Loucy (cell line): ENCODE measurements around the gene CHN1.

Source experiments
- H2AFZ ChIP-seq: fragments of 200-600 bp; sonication (generic); 2 replicates; pipeline ENCODE4 v1.6.0; 2016; ENCODE audit warnings: antibody characterized with exemption, mild to moderate bottlenecking, low read length, moderate library complexity
- H3F3A ChIP-seq: fragments of 200-600 bp; 2 replicates; pipeline ENCODE4 v1.6.0; 2016; ENCODE audit warnings: antibody characterized with exemption, low read depth, mild to moderate bottlenecking
- H3K27me3 ChIP-seq: fragments of 200-600 bp; sonication (generic); 2 replicates; pipeline ENCODE4 v1.6.1; 2014; ENCODE audit warnings: low read length, mild to moderate bottlenecking; ENCODE audit not compliant: insufficient read depth, poor library complexity, severe bottlenecking
- H3K36me3 ChIP-seq: fragments of 200-600 bp; sonication (generic); 2 replicates; pipeline ENCODE4 v1.6.1; 2016; ENCODE audit warnings: low read length; ENCODE audit not compliant: insufficient read depth
- H3K4me1 ChIP-seq: fragments of 200-600 bp; sonication (generic); 2 replicates; pipeline ENCODE4 v1.5.1; 2014; ENCODE audit warnings: low read length, mild to moderate bottlenecking; ENCODE audit not compliant: insufficient read depth, poor library complexity, severe bottlenecking
- H3K4me2 ChIP-seq: fragments of 200-600 bp; sonication (generic); 2 replicates; pipeline ENCODE4 v1.6.0; 2014; ENCODE audit warnings: antibody characterized with exemption, low read length, low read depth, mild to moderate bottlenecking; ENCODE audit not compliant: poor library complexity, severe bottlenecking
- H3K4me3 ChIP-seq: fragments of 200-600 bp; sonication (generic); 2 replicates; pipeline ENCODE4 v1.5.1; 2014; ENCODE audit warnings: low read length, mild to moderate bottlenecking, mixed read lengths; ENCODE audit not compliant: poor library complexity, severe bottlenecking
- H3K79me2 ChIP-seq: fragments of 200-600 bp; sonication (generic); 2 replicates; pipeline ENCODE4 v1.6.1; 2014; ENCODE audit warnings: low read length; ENCODE audit not compliant: insufficient read depth
- H3K9ac ChIP-seq: fragments of 200-600 bp; sonication (generic); 2 replicates; pipeline ENCODE4 v1.6.0; 2014; ENCODE audit warnings: mild to moderate bottlenecking, low read depth, low read length, moderate library complexity; ENCODE audit not compliant: poor library complexity, severe bottlenecking
- H3K9me2 ChIP-seq: fragments of 200-600 bp; sonication (generic); replicated peaks from 2 replicates; pipeline ENCODE4 v1.6.1; 2016; ENCODE audit warnings: low read depth, low read length, mixed read lengths
- H3K9me3 ChIP-seq: fragments of 200-600 bp; sonication (generic); 2 replicates; pipeline ENCODE4 v1.6.1; 2014; ENCODE audit warnings: mild to moderate bottlenecking, antibody characterized with exemption, low read length, low read depth; ENCODE audit not compliant: insufficient read depth
- H4K20me1 ChIP-seq: fragments of 200-600 bp; sonication (generic); 2 replicates; pipeline ENCODE4 v1.6.0; 2014; ENCODE audit warnings: antibody characterized with exemption, low read length, mild to moderate bottlenecking; ENCODE audit not compliant: insufficient read depth, poor library complexity, severe bottlenecking
- CTCF ChIP-seq: fragments of 200-600 bp; sonication (generic); conservative IDR thresholded peaks from 2 replicates; pipeline ENCODE4 v1.5.1; 2014; ENCODE audit warnings: mild to moderate bottlenecking, antibody characterized with exemption, low read length
- EZH2phosphoT487 ChIP-seq: fragments of 200-600 bp; IDR thresholded peaks from 2 replicates; pipeline ENCODE4 v1.6.1; 2018; ENCODE audit warnings: antibody characterized with exemption, mild to moderate bottlenecking, moderate library complexity, borderline replicate concordance

CHN1 gene

GRCh38 chr2:174761837-174762236 lies 243.3 kb downstream of the CHN1 start:
- no peaks in the 10 kb centered on the region for H3K4me1 ChIP-seq
- H3K9me3 ChIP-seq, result no peaks in the 10 kb centered on the region
- no peaks in the 10 kb centered on the region for H3K79me2 ChIP-seq
- no peak overlapping the region for H3K4me2 ChIP-seq
- H3K9ac ChIP-seq, result no peak overlapping the region
- no peak overlapping the region for H3K4me3 ChIP-seq
- no peaks in the 10 kb centered on the region for H3K9me2 ChIP-seq
- no peaks in the 10 kb centered on the region for H3K27me3 ChIP-seq
- no peak overlapping the region for H2AFZ ChIP-seq
- H3K36me3 ChIP-seq, result no peaks in the 10 kb centered on the region
- TF ChIP-seq EZH2phosphoT487 (no peak), CTCF (no peak)
- no peaks in the 10 kb centered on the region for H3F3A ChIP-seq
- no peaks in the 10 kb centered on the region for H4K20me1 ChIP-seq

DNA sequence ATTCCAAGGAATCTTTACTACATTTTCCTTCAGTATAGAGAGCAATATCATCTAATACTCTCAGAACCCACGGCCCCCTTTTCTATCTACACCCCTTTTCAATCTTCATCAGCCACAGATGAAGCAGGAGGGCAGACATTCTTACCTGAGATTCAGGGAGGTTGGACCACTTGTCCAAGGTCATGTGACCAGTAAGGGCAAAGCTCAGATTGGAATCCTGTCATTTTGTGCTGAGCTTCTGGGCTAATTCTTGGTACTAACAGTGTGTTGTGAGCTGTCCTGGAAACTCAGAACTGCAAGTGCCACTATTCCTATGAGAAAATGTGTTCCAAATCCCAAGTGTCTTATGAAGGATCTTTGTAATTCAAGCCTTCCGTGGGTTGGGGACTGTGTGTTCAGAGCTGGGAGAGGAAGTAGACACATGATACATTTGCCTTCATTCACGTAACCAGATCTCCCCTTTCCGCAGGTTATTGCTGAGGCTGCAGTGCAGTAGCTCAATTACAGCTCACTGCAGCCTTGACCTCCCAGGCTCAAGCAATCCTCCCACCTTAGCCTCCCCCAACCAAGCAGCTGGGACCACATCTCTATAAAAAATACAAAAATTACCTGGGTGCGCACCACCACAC lies 244.2 kb downstream of the CHN1 start:
- Histone ChIP-seq H3K4me3 (no peak overlapping the region), H2AFZ (no peak overlapping the region), H3K27me3 (no peaks in the 10 kb centered on the region), H3K36me3 (no peaks in the 10 kb centered on the region), H4K20me1 (no peaks in the 10 kb centered on the region), H3K9ac (no peak overlapping the region), H3K4me1 (no peaks in the 10 kb centered on the region), H3K79me2 (no peaks in the 10 kb centered on the region), H3K9me2 (no peaks in the 10 kb centered on the region), H3K4me2 (no peak overlapping the region), H3K9me3 (no peaks in the 10 kb centered on the region), H3F3A (no peaks in the 10 kb centered on the region)
- no peak for TF ChIP-seq CTCF
- no peak for TF ChIP-seq EZH2phosphoT487

DNA sequence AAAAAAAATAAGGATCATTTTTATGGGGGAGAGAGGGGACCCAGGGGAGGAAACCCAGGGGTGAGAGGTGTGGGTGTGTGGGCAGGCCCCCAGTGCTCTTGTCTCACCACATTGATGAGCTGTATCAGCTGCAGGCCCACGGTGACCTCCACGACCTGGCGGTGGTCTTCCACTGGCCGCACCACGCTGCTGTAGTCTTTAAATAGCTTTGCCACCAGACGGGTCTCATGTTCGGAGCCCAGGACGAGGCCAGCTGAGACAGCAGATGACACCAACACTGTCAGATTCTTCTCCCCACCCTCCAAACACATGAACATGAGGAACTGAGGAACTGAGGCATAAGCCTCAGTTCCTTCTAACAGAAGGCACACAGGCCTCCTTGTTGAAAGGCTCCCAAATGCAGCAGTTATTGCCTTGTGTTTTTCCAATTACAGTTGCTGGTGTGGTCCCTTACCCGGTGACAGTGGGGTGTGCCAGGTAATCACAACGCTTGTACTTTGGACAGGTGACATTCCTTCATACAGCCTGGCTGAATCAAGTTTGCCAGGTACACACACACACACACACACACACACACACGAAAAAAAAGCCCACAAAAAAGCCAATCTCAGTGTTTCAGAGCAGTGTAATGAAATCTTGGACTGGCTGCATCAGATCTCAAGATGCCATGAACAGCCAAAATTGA lies 245.7 kb downstream of the CHN1 start:
- H2AFZ ChIP-seq, result no peak overlapping the region
- TF ChIP-seq EZH2phosphoT487 (no peak), CTCF (no peak)
- no peaks in the 10 kb centered on the region for H3K9me3 ChIP-seq
- H4K20me1 ChIP-seq, result no peaks in the 10 kb centered on the region
- no peaks in the 10 kb centered on the region for H3K4me1 ChIP-seq
- H3K4me3 ChIP-seq, result no peak overlapping the region
- no peak overlapping the region for H3K4me2 ChIP-seq
- H3K79me2 ChIP-seq, result no peaks in the 10 kb centered on the region
- no peaks in the 10 kb centered on the region for H3K36me3 ChIP-seq
- H3F3A ChIP-seq, result no peaks in the 10 kb centered on the region
- no peaks in the 10 kb centered on the region for H3K9me2 ChIP-seq
- no peak overlapping the region for H3K9ac ChIP-seq
- no peaks in the 10 kb centered on the region for H3K27me3 ChIP-seq
